HEK293 (cell line): ENCODE data around the gene KCNK17.

Source experiments
- CTCF ChIA-PET: fragments of 350-600 bp; formaldehyde crosslinking; extraction: SDS; loops from one replicate; lab custom pipeline; 2021; ENCODE audit warnings: antibody characterized with exemption; lab: Yijun Ruan, JAX
- POLR2A ChIA-PET: fragments of 300-600 bp; formaldehyde crosslinking; extraction: SDS; loops from one replicate; lab custom pipeline; 2020; ENCODE audit warnings: antibody characterized with exemption, inconsistent platforms; lab: Yijun Ruan, JAX
- H3K27ac ChIP-seq: fragments of 200-500 bp; sonication (Bioruptor generic); 2 replicates; pipeline ENCODE4 v1.5.1; 2014; ENCODE audit warnings: low read depth, low read length, control low read depth, inconsistent platforms; ENCODE audit errors: extremely low read depth
- H3K36me3 ChIP-seq, 2 experiments: fragments of 200-500 bp in 1 of 2; sonication (Bioruptor generic) in 1 of 2; 1 replicate in 1 of 2; 2 replicates in 1 of 2; pipeline ENCODE4 v1.5.1; 2014 to 2017; ENCODE audit warnings: inconsistent platforms in 2 of 2, low read length in 2 of 2; ENCODE audit not compliant: control insufficient read depth in 2 of 2, insufficient read depth in 1 of 2
- H3K4me1 ChIP-seq: fragments of 200-500 bp; sonication (Bioruptor generic); 2 replicates; pipeline ENCODE4 v1.5.1; 2014; ENCODE audit warnings: mild to moderate bottlenecking, low read length, inconsistent platforms; ENCODE audit not compliant: control insufficient read depth, insufficient read depth
- H3K4me3 ChIP-seq: 2 replicates; pipeline ENCODE4 v1.5.1; 2011; ENCODE audit warnings: low read depth, mild to moderate bottlenecking, control low read depth, low read length, moderate library complexity
- H3K9me3 ChIP-seq: fragments of 200-500 bp; sonication (Bioruptor generic); 2 replicates; pipeline ENCODE4 v1.5.1; 2014; ENCODE audit warnings: low read depth, low read length, inconsistent platforms; ENCODE audit not compliant: control insufficient read depth, insufficient read depth
- AEBP2 ChIP-seq: fragments of 450-650 bp; formaldehyde crosslinking; IDR thresholded peaks from 2 replicates; pipeline ENCODE4 v1.5.1; 2016; ENCODE audit warnings: missing biosample characterization, missing genetic modification characterization, borderline replicate concordance
- ATF2 ChIP-seq: fragments of 450-650 bp; formaldehyde crosslinking; IDR thresholded peaks from 2 replicates; pipeline ENCODE4 v1.5.1; 2016; ENCODE audit warnings: missing biosample characterization, missing genetic modification characterization, low read depth
- EGR2 ChIP-seq: fragments of 450-650 bp; formaldehyde crosslinking; IDR thresholded peaks from 2 replicates; pipeline ENCODE4 v1.5.1; 2016; ENCODE audit warnings: low read depth, missing biosample characterization, missing genetic modification characterization
- FEZF1 ChIP-seq: fragments of 450-650 bp; formaldehyde crosslinking; IDR thresholded peaks from 2 replicates; pipeline ENCODE4 v1.5.1; 2016; ENCODE audit warnings: missing biosample characterization, missing genetic modification characterization
- GLIS2 ChIP-seq: fragments of 450-650 bp; formaldehyde crosslinking; IDR thresholded peaks from 2 replicates; pipeline ENCODE4 v1.5.1; 2016; ENCODE audit warnings: missing biosample characterization, missing genetic modification characterization
- PRDM6 ChIP-seq: fragments of 450-650 bp; formaldehyde crosslinking; IDR thresholded peaks from 2 replicates; pipeline ENCODE4 v1.5.1; 2017; ENCODE audit warnings: missing biosample characterization, missing genetic modification characterization
- ZBTB1 ChIP-seq: fragments of 450-650 bp; formaldehyde crosslinking; IDR thresholded peaks from 2 replicates; pipeline ENCODE4 v1.5.1; 2016; ENCODE audit warnings: missing biosample characterization, missing genetic modification characterization
- ZBTB17 ChIP-seq: fragments of 450-650 bp; formaldehyde crosslinking; IDR thresholded peaks from 2 replicates; pipeline ENCODE4 v1.5.1; 2016; ENCODE audit warnings: missing biosample characterization, missing genetic modification characterization
- ZBTB21 ChIP-seq: fragments of 450-650 bp; formaldehyde crosslinking; IDR thresholded peaks from 2 replicates; pipeline ENCODE4 v1.5.1; 2017; ENCODE audit warnings: missing biosample characterization, missing genetic modification characterization
- ZBTB8A ChIP-seq: fragments of 450-650 bp; formaldehyde crosslinking; IDR thresholded peaks from 2 replicates; pipeline ENCODE4 v1.5.1; 2016; ENCODE audit warnings: missing biosample characterization, missing genetic modification characterization
- ZFP69B ChIP-seq: fragments of 450-650 bp; formaldehyde crosslinking; IDR thresholded peaks from 2 replicates; pipeline ENCODE4 v1.5.1; 2016; ENCODE audit warnings: missing biosample characterization, missing genetic modification characterization
- ZNF155 ChIP-seq: fragments of 450-650 bp; formaldehyde crosslinking; IDR thresholded peaks from 2 replicates; pipeline ENCODE4 v1.5.1; 2016; ENCODE audit warnings: missing biosample characterization, missing genetic modification characterization
- ZNF311 ChIP-seq: fragments of 450-650 bp; formaldehyde crosslinking; IDR thresholded peaks from 2 replicates; pipeline ENCODE4 v1.5.1; 2017; ENCODE audit warnings: missing biosample characterization, missing genetic modification characterization, borderline replicate concordance
- ZNF366 ChIP-seq: fragments of 450-650 bp; formaldehyde crosslinking; conservative IDR thresholded peaks from 2 replicates; pipeline ENCODE4 v1.5.1; 2016; ENCODE audit warnings: missing biosample characterization, missing genetic modification characterization
- ZNF433 ChIP-seq: fragments of 450-650 bp; formaldehyde crosslinking; IDR thresholded peaks from 2 replicates; pipeline ENCODE4 v1.5.1; 2016; ENCODE audit warnings: missing biosample characterization, missing genetic modification characterization, low read depth
- ZNF449 ChIP-seq: fragments of 450-650 bp; formaldehyde crosslinking; IDR thresholded peaks from 2 replicates; pipeline ENCODE4 v1.5.1; 2017; ENCODE audit warnings: missing biosample characterization, mild to moderate bottlenecking, missing genetic modification characterization, moderate library complexity
- ZNF510 ChIP-seq: fragments of 450-650 bp; formaldehyde crosslinking; IDR thresholded peaks from 2 replicates; pipeline ENCODE4 v1.5.1; 2018; ENCODE audit warnings: mild to moderate bottlenecking, missing genetic modification characterization, missing biosample characterization; ENCODE audit not compliant: insufficient replicate concordance
- ZNF518A ChIP-seq: fragments of 450-650 bp; formaldehyde crosslinking; conservative IDR thresholded peaks from 2 replicates; pipeline ENCODE4 v1.5.1; 2016; ENCODE audit warnings: low read depth, missing biosample characterization, missing genetic modification characterization
- ZNF561 ChIP-seq: fragments of 450-650 bp; IDR thresholded peaks from 2 replicates; pipeline ENCODE4 v1.5.1; 2018; ENCODE audit warnings: missing biosample characterization, missing genetic modification characterization, borderline replicate concordance
- ZNF629 ChIP-seq: fragments of 450-650 bp; formaldehyde crosslinking; IDR thresholded peaks from 2 replicates; pipeline ENCODE4 v1.5.1; 2017; ENCODE audit warnings: missing biosample characterization, missing genetic modification characterization
- ZNF664 ChIP-seq: fragments of 450-650 bp; formaldehyde crosslinking; IDR thresholded peaks from 2 replicates; pipeline ENCODE4 v1.5.1; 2016; ENCODE audit warnings: missing biosample characterization, missing genetic modification characterization
- ZNF670 ChIP-seq: fragments of 450-650 bp; formaldehyde crosslinking; IDR thresholded peaks from 2 replicates; pipeline ENCODE4 v1.5.1; 2016; ENCODE audit warnings: missing biosample characterization, missing genetic modification characterization, low read depth

Gene KCNK17

GRCh38 chr6:39330057-39330456, 15.8 kb upstream of the KCNK17 start (continued):
- no peak for TF ChIP-seq ZNF518A (tag by site-specific recombination)

- no peak for TF ChIP-seq ZNF366 (tag by site-specific recombination)
- no peak for TF ChIP-seq ZBTB21 (tag by site-specific recombination)
- no peak for TF ChIP-seq EGR2 (tag by site-specific recombination)
- no peak for TF ChIP-seq ZNF155 (tag by site-specific recombination)
- TF ChIP-seq ZBTB17 (tag by site-specific recombination), result no peak
- TF ChIP-seq ZNF561 (tag by site-specific recombination), result no peak
- TF ChIP-seq ZFP69B, result no peak
- no peak for TF ChIP-seq PRDM6 (tag by site-specific recombination)
- TF ChIP-seq ZNF311 (tag by site-specific recombination), result no peak
- no peak for TF ChIP-seq GLIS2 (tag by site-specific recombination)
- no peak for TF ChIP-seq ZNF664 (tag by site-specific recombination)
- no peak for TF ChIP-seq ZBTB1 (tag by site-specific recombination)
- no peak for TF ChIP-seq ZNF670
- no peak for TF ChIP-seq ZNF629 (tag by site-specific recombination)
- TF ChIP-seq ZNF510, result no peak
- Histone ChIP-seq H3K36me3 (no peaks in the 10 kb centered on the region), H3K27ac (no peak overlapping the region), H3K9me3 (no peaks in the 10 kb centered on the region), H3K4me1 (no peaks in the 10 kb centered on the region), H3K4me3 (no peak overlapping the region)
- ChIA-PET CTCF (no interaction called here), POLR2A (no interaction called here)
These were observed 13.8 kb upstream of the KCNK17 start for GRCh38 chr6:39328066-39328465.

GRCh38 chr6:39327507-39327906, 13.3 kb upstream of the KCNK17 start:
- H3K36me3 ChIP-seq, result no peaks in the 10 kb centered on the region
- ChIA-PET POLR2A (no interaction called here), CTCF (interaction anchor here (0.6 kb wide), 1 partner anchor 163 kb away, joined by 3 read pairs; no protein-coding TSS in a partner anchor)
- H3K9me3 ChIP-seq, result no peaks in the 10 kb centered on the region
- H3K27ac ChIP-seq, result no peak overlapping the region
- no peak overlapping the region for H3K4me3 ChIP-seq
- H3K4me1 ChIP-seq, result no peaks in the 10 kb centered on the region
- TF ChIP-seq ZNF449 (tag by site-specific recombination) (no peak), ZNF433 (tag by site-specific recombination) (no peak), AEBP2 (tag by site-specific recombination) (no peak), ZNF155 (tag by site-specific recombination) (no peak), ATF2 (tag by site-specific recombination) (no peak), FEZF1 (no peak), ZBTB8A (tag by site-specific recombination) (no peak)
